ENCODE data around the gene TUBB.
"Not testable (repeated sequence)": the region's sequence is repeated elsewhere in the genome, so short reads cannot be mapped to it uniquely, and the experiment has no call there.

TUBB gene

DNA sequence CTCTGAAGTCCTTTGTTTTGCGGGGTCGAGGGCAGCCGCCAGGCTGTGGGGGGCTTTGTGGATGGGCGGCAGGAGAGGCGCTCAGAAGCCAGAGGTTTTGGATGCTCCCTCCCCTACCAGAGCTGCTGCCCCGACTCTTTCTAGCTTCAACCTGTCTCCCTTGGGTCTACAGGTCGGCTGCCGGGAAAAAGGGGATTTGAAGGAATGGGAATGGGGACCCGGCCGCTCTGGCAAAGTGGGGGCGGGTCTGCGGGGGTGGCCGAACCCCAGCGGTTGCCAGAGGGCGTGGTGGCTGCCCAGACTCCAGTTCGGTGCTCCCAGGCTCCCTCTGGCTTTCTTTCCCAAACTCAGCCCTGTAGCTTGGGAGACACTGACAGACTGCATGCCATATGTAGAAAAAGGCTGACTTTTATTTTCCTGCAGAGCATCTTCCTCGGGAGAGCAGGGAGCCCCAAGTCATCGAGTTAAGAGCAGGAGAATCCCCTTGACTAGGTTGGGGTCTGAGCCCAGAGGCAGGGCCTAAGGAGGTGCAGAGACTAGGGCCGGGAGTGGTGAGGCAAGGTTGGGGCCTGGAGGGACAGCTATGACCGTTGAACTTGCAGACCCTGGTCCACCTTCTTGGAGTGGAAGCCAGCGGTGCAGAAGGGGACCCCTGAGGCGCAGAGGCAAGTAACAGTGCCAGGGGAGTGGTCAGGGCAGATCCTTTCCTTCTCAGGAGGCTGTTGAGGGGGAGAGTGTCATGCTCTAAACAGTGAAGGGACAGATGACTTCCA is 32.3 kb upstream of the TUBB start:
- DNase-seq: no peak

DNA sequence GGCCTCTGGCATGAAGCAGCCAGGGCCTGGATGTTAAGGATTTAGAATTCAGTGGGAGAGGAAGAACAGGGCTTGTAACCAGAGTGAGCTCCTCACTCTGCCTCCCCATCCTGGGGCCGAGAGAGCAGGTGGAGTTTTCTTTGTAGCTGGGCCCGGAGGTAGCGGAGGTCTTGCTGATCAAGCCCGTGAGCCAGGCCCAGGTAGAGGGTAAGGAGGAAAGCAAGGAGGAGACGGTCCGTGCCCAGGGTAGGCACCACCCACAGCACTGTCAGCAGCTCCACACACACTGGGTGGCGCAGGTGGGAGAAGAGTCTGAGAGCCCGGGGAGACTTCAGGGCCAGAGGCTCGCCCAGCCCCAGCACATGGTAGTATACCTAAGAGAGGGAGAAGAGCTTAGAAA is 31.6 kb upstream of the TUBB start:
- DNase-seq: no peak

- DNase-seq: no peak
These were observed 30.9 kb upstream of the TUBB start for GRCh38 chr6:30689022-30689865.

- DNase-seq: no peak
These were observed 30.2 kb upstream of the TUBB start for GRCh38 chr6:30689985-30690384.

- peak; percentile 80 for DNase-seq
These were observed 29.5 kb upstream of the TUBB start, which contains the start of gene NRM for GRCh38 chr6:30690403-30691207. Gene NRM (minus strand): TSS chr6:30690984. CDS start chr6:30690974, 10 bp downstream.

DNA sequence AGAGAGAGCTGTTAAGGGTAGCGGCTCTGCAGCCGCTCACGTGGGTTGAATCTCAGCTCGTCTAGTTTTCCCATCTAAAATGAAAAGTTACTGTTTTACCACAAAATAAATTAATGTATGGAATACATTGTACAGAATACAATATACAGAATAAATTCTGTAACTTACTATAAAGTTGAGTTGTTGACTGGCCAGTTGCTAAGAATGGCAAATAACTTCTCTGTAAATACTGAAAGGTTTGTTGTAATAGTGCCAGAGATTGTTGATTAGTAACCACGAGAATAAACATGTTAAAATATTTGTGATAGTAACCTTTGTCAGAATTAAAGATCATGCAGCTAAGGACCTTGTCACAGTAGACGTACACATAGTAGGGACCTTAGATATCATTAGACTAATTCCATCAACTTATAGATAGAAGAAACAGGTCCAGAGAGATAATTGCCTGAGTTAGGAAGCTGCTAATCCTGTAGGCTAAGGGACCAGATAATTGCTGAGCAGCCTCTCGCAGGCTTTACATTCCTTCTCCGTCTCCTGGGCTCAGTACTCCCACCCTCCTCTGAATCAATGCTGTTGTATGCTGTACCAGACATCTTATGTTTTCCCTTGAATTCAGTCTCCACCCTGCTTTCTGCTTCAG is 28.8 kb upstream of the TUBB start:
- no peak for DNase-seq

- DNase-seq: no peak
These were observed 23.7 kb upstream of the TUBB start for GRCh38 chr6:30696432-30696831.

DNA sequence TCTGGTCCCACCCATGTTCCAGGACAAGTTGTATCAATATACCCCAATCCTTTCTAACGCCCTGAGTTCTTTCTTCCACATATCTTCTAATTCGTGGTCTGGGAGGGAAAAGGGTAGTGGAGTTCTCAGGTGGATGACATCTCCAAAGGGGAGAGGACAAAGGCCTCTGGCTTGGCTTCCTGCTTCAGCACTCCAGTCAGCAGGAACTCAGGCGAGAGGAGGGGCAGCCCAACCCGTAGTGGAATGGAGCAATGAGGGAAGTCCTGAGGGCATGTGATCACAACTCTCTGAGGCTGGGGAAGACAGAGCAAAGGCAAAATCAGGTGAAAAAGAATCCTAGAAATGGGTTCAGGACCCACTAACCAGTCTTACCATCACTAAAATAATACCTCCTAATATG is 19.8 kb upstream of the TUBB start:
- peak; percentile 74 for DNase-seq

DNA sequence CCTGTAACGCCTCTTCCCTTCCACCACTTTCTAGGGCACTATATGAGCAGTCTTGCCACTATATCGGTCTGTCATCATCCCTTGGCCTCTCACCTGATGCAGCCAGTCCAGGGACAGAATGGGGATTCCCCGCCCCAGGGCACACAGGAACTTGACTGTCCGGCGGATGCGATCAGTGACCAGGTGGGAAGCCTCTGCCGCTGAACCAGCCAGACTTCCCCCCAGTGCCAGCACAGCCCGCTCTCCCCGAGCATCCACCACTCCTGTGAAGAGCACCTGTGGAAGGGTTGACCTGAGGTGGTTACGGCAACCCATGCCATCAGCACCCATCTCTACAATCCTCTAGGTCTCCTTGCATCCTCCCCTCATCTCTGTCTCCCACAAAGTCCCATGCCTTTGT is 17.1 kb upstream of the TUBB start:
- no peak for DNase-seq

GRCh38 chr6:30703821-30704220 is 16.3 kb upstream of the TUBB start:
- DNase-seq: peak; percentile 49

DNA sequence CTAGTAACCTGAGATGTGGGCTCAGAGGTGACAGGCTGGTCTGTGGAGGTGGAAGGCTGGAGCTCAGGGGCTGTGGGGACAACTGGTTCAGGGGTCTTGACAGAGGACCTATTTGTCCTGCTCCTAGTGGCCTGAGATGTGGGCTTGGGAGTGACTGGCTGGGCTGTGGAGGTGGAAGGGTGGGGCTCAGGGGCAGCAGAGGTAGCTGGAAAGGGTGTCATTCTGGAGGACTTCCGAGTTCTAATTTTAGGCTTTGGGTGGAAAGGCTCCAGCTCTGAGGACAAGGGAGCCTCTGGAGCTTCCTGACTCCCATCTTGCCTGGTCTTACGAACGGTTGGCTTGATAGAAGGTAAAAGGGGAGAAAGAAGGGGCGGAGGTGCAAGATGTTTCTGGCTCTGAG is 14.5 kb upstream of the TUBB start:
- no peak for DNase-seq

- no peak for DNase-seq
These were observed 12.8 kb upstream of the TUBB start for GRCh38 chr6:30707281-30707850.

- no peak for DNase-seq
These were observed 10.9 kb upstream of the TUBB start for GRCh38 chr6:30709101-30709868.

DNA sequence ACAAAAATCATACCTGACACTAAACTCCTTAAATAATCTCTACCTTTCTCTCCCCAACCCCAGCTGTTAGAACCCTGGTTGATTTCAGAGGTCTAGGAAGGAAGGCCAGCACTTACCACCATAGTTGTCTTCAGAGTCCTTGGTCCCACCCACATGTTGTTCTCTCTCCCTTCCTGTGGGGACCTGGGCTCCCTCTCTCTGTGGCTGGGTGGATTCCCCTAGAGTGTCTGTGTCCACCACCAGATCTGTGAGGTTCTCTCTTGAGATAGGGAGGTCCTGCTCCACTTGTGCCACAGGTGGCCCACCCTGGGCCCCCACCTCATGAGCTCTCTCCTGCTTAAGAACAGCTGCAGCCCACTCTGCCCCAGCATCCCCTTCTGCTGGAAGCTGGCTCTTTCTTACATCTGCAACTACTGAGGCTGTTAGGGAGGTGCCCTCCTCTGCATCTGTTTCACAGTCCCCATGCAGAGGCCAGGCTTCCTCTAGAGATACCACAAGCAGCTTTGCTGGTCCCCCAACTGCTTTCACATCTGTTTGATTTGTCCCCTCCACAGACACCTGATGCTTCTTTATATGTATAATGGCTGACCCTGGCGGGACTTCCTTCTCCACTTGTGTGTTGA is 8.3 kb upstream of the TUBB start:
- no peak for DNase-seq

GRCh38 chr6:30712441-30712945 is 7.7 kb upstream of the TUBB start:
- no peak for DNase-seq

GRCh38 chr6:30714263-30714662 is 5.9 kb upstream of the TUBB start:
- no peak for DNase-seq

GRCh38 chr6:30716879-30717128 is 3.3 kb upstream of the TUBB start:
- DNase-seq: no peak

GRCh38 chr6:30717129-30717844 is 2.9 kb upstream of the TUBB start, which contains the start of gene MDC1:
Gene MDC1 (minus strand): TSS chr6:30717281. CDS start chr6:30715175, 2,106 bp downstream.
- peak; percentile 100 for DNase-seq

DNA sequence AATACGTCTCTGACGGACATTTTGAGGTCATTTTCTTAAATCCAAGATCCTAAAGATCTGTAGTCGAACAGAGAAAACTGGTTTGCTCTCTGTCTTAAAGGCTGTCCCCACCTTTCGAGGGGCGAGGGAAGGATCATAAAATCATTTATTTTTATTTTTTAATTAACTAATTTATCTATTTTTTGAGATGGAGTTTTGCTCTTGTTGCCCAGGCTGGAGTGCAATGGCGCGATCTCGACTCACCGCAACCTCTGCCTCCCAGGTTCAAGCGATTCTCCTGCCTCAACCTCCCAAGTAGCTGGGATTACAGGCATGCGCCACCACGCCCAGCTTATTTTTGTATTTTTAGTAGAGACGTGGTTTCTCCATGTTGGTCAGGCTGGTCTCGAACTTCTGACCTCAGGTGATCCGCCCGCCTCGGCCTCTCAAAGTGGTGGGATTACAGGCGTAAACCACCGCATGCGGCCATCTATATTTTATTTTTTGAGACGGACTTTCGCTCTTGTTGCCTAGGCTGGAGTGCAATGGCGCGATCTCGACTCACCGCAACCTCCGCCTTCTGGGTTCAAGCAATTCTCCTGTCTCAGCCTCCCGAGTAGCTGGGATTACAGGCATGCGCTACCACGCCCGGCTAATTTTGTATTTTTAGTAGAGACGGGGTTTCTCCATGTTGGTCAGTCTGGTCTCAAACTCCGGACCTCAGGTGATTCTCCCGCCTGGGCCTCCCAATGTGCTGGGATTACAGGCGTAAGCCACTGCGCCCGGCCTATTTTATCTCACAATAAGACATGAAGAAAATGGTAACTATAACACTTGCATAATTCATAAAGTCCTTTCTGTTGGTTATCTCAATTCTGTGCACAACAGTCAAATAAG is 2.1 kb upstream of the TUBB start:
- not testable (repeated sequence) for DNase-seq
